Pulmonary artery endothelial cell (primary cell): ENCODE results near the gene DMD. TPM values are rescaled to one million over a fixed set of nuclear protein-coding genes. Genes with fewer than 3 reads are reported as not detected.
"Not testable (repeated sequence)": the region's sequence is repeated elsewhere in the genome, so short reads cannot be mapped to it uniquely, and the experiment has no call there.

Source experiments
- DNase-seq: peaks from one replicate; pipeline ENCODE4 v3.0.0-alpha.2; 2011; ENCODE audit warnings: low read depth, low spot score
- total RNA-seq: library from RNA; depleted of rRNA; stranded (reverse); fragments of >200 nt; gene quantifications from 2 replicates; pipeline ENCODE4 v1.2.3, GENCODE V29; 2014

DMD gene
- total RNA-seq = 4.0 and 5.7 TPM in 2 replicates

- DNase-seq = peak; percentile 47
Measured at GRCh38 chrX:33211356-33212260, at the start of gene DMD. TSS of gene DMD (minus strand) at chrX:33211549. CDS start at chrX:33211312, 237 bp downstream.

GRCh38 chrX:33252306-33252825, 41.0 kb upstream of the DMD start:
- no peak for DNase-seq

DNA sequence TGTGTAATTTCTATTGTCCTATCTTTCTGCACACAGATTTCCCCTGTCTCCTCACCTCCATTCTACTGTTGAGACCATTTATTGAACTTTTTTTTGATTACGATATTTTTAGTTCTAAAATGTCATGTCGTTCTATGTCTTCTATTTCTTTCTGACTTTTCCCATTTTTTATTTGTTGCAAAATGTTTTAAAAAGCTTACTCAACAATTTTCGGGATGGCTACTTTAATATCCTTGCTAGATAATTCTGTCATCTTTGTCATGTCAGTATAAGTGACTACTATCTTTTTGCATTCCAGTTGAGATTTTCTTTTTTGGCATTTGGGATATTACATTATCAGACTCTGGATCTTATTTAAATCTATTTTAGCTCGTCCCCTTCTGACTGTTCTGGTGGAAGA, 7.5 kb upstream of the DMD start:
- DNase-seq = no peak

- no peak for DNase-seq
Measured at GRCh38 chrX:33210156-33210555, 1.2 kb downstream of the DMD start.

GRCh38 chrX:33207056-33207455, 4.3 kb downstream of the DMD start:
- DNase-seq = no peak

- DNase-seq = no peak
Measured at GRCh38 chrX:33205321-33205720, 6.0 kb downstream of the DMD start.

DNA sequence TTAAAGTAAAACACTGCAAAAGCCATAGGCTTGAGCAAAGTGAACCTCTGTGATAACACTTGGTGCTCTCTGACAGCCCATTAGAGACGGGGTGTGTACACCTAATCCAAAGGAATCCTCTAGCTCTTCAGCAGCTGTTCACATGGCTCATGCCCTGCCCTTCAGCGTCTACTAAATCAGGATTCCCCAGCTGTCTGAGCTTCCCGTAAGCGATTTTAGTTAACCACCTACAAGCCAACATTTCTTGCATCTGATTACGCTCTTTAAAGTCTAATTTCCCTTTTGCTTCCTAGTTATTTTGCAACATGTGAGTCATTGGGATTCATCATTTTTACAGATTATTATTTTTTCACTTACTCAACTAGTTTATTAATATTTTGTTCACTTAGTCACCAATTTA, 6.5 kb downstream of the DMD start:
- no peak for DNase-seq

DNA sequence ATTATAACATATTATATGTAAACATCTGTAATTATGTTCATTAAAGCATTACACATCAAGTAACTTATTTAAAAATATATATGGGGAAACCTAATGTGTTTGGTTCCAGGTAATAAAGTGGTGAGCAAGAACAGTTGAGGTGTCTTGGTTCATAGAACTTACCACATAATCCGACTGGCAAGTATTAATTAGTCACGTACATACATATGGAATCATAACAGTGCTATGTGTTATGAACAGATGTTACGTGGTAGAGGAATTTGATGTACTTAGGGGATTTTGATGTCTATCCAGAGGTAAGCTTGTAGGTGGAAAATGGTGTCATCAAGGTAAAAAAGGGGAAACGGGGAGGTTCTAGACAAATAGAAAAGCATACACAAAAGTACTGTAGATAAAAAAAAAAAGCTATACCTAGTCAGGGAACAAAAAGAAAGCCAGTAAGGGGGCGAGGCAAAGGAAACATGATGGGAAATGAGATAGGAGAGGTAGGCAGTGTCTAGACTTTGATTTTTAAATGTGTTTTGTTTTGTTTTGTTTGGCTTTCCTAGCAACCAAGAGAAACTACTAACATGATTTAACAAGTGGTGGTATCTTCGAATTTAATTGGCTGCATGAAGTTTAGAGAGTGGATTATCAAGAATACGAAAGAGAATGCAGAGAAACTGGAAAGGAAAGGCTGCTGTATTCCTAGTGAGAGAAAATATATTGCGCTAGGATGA, 12.6 kb downstream of the DMD start:
- DNase-seq = no peak

DNA sequence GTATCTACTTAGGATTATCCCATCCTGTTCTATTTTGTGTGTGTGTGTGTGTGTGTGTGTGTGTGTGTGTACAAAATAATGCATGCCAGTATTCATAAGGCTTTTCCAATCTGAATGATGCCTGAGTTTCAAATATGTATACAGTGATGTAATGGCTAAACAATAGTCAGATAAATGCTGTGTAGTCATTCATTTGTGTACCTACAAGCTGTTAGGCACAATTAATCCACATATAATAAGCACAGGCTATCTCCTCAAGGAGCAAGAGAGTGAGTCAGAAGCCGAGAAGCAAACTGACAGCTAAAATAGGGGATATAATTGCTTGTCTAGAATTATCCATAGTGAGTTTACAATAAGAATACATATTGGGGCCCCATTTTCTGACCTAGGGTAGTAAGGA, 15.7 kb downstream of the DMD start:
- DNase-seq = no peak

- peak; percentile 39 for DNase-seq
Measured at GRCh38 chrX:33194876-33195433, 16.4 kb downstream of the DMD start.

GRCh38 chrX:33194289-33194688, 17.1 kb downstream of the DMD start:
- DNase-seq = no peak

DNA sequence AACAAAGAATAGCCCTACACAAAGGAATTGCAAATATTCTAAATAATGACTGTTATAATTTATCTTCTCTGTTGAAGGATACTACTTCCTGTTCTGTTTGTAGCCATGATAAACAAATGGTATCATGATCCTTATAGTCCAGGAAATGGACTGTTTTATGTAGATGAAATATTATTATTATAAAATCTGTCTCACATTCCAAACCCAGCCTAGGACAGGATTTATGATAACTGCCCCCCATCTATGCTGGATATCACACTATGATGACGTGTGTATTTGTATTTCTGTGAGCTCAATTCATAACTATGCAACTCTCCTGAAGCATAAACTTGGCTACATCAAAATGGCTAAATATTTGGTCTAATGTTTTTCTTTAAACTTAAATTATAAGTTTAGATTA, 21.3 kb downstream of the DMD start:
- DNase-seq = no peak

DNA sequence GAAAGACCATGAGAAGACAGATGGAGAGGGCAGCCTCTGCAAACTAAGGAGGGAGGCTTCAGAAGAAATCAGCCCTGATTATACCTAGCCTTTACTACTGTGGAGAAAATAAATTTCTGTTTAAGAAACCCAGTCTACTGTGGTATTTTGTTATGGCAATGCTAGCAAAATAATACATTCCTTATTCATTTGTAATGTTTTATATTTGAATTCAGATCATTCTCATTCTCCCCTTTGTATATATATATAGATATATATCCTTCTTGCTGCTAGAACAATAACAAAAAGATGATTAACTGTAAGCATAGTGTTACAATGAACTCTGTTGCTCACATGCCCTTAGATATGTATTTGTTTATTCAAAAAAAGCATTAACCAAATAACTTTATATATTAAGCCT, 22.5 kb downstream of the DMD start:
- no peak for DNase-seq

DNA sequence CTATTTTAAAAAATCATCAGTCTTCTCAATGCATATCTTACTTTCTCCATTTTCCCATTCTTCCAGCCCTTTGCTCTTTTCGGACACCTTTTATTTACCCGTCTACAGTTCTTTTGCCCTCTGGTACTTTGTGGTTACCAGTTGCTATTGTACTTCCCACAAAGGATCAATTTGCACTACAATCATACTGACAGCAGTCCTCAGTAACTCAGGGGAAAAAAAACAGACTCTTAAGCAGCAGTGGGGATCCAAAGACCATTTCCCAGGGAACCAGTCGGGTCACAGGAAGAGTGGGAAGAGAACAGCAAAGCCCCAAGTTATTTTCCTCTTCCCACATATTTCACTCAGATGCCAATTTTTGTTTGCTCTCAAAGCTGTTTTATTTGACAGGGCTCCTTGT, 23.1 kb downstream of the DMD start:
- no peak for DNase-seq

GRCh38 chrX:33184803-33185202, 26.5 kb downstream of the DMD start:
- DNase-seq = not testable (repeated sequence)

GRCh38 chrX:33183361-33183760, 28.0 kb downstream of the DMD start:
- DNase-seq = no peak

DNA sequence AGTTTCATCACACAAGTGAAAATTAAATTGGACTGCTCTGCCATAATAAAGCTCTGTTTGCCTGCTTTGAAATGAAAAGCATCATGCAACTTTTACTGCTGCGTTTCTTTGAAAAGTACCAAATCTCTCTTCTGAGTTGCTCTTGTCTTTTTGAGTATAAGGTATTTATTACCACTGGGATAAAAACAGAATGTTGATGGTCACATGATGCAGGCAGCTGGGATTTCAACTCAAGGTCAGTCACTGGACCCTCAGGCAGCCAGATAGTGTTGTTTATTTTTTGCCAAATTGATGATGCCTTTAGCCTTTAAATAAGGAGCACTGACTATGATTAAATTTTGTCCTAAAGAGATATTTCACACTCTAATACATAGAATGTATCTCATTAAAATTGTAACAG, 32.7 kb downstream of the DMD start:
- no peak for DNase-seq

DNA sequence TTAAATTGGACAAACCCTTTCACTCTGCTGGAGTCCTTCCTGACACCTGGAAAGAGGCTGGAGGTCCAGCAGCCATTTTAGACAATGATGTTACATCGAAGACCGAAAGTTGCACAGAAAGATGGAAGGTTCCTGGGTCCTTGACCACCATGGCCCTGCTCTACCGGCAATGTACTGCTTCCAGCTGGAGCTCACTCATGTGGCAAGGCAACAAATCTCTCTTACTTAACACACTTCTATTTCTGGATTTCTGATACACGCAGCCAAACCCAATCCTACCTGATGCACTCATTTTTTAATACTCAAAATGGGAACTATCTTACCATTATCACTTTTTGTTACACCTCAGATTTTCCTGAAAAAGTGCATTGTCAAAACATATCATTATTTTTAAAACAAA, 33.1 kb downstream of the DMD start:
- DNase-seq = no peak

GRCh38 chrX:33175201-33175600, 36.1 kb downstream of the DMD start:
- no peak for DNase-seq

GRCh38 chrX:33171041-33171440, 40.3 kb downstream of the DMD start:
- DNase-seq = no peak

DNA sequence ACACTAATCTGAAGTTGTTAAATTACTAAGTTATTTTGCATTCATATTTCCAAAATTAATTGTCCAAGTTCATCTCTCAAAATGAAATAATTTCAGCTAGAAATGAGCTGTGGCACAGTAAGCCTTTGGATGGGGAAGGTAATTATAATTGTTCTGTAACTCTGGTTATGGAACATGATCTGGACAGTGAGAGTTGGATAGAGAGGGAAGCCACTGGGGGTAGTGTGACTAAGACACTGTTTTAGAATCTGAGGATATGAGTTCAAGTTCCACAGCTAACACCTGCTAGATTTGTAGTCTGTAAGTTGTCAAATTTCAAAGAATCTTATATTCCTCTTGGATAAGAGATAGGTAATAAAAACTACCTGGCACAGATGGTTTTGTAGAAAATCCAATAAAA, 49.5 kb downstream of the DMD start:
- DNase-seq = no peak

DNA sequence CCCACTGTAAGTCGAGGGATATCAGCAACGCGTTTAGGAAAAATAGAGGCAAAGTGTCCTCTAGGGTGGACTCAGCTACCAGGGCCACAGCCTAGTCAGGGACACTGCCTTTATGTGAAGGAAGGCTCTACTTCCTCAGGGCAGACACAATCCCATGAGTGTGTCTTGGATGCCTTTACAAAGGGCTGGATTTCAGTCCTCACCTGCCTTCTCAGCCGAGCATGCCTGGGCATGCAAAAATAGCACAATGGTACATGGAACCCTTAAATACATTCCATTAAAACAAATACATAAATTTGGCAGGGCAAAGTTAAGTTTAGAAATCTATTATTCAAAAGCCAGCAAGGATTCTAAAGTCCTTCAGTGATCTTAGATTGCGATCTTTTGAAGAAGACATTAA, 51.1 kb downstream of the DMD start:
- no peak for DNase-seq
